CD14-positive monocyte (primary cell): Measurements from ENCODE around the gene EARS2. TPM values are rescaled to one million over a fixed set of nuclear protein-coding genes. Genes with fewer than 3 reads are reported as not detected.
A peak's percentile ranks its signal among the peaks of the same experiment; 100 is the strongest.
"Not testable (repeated sequence)": the region's sequence is repeated elsewhere in the genome, so short reads cannot be mapped to it uniquely, and the experiment has no call there.

Experiments used
- DNase-seq, 3 donors: peaks; one replicate each; pipeline ENCODE4 v3.0.0-alpha.2; 2011 to 2022
- H2AFZ ChIP-seq: 2 replicates; pipeline ENCODE4 v1.6.0; 2012; ENCODE audit warnings: mild to moderate bottlenecking, low read depth, low read length, inconsistent platforms; ENCODE audit not compliant: insufficient read depth, poor library complexity, severe bottlenecking
- H3K27ac ChIP-seq, 2 donors: 1 replicate in 1 of 2; 2 replicates in 1 of 2; pipeline ENCODE4 v1.5.1; 2012 to 2013; ENCODE audit warnings: low read length in 2 of 2, control low read depth in 1 of 2, inconsistent platforms in 1 of 2, low read depth in 1 of 2, mild to moderate bottlenecking in 1 of 2
- H3K27me3 ChIP-seq, 2 donors: one replicate each; pipeline versions ENCODE4 v1.6.0 to v1.6.1; 2011 to 2013; ENCODE audit warnings: low read length in 2 of 2; ENCODE audit not compliant: control insufficient read depth in 2 of 2, insufficient read depth in 2 of 2
- H3K36me3 ChIP-seq, 2 donors: replicated peaks in 1 of 2; 1 replicate in 1 of 2; 2 replicates in 1 of 2; pipeline versions ENCODE4 v1.5.1 to v1.6.1; 2012 to 2013; ENCODE audit warnings: low read length in 2 of 2, control low read depth in 1 of 2, inconsistent platforms in 1 of 2, mild to moderate bottlenecking in 1 of 2; ENCODE audit not compliant: insufficient read depth in 2 of 2, control insufficient read depth in 1 of 2
- H3K4me1 ChIP-seq, 2 donors: 1 replicate in 1 of 2; 2 replicates in 1 of 2; pipeline versions ENCODE4 v1.5.1 to v1.6.1; 2012 to 2013; ENCODE audit warnings: low read length in 2 of 2, control low read depth in 1 of 2, inconsistent platforms in 1 of 2, mild to moderate bottlenecking in 1 of 2, moderate library complexity in 1 of 2; ENCODE audit not compliant: insufficient read depth in 2 of 2, control insufficient read depth in 1 of 2
- H3K4me2 ChIP-seq: replicated peaks from 2 replicates; pipeline ENCODE3; 2012; ENCODE audit warnings: low read length, moderate library complexity, mild to moderate bottlenecking; ENCODE audit not compliant: poor library complexity, severe bottlenecking; ENCODE audit errors: extremely low read depth
- H3K4me3 ChIP-seq, 3 experiments: fragments of 200-600 bp in 1 of 3; sonication (generic) in 1 of 3; replicated peaks in 1 of 3; 1 replicate in 2 of 3; 2 replicates in 1 of 3; pipeline ENCODE4 v1.5.1; 2011 to 2013; ENCODE audit warnings: low read length in 3 of 3, mild to moderate bottlenecking in 3 of 3, control low read depth in 2 of 3, low read depth in 2 of 3, inconsistent platforms in 1 of 3, moderate library complexity in 1 of 3
- H3K79me2 ChIP-seq: 2 replicates; pipeline ENCODE4 v1.6.0; 2012; ENCODE audit warnings: mild to moderate bottlenecking, control low read depth, inconsistent platforms, low read length, moderate library complexity; ENCODE audit not compliant: insufficient read depth
- H3K9ac ChIP-seq: 2 replicates; pipeline ENCODE4 v1.6.0; 2017; ENCODE audit warnings: low read length, mild to moderate bottlenecking; ENCODE audit not compliant: insufficient read depth, poor library complexity, severe bottlenecking
- H3K9me3 ChIP-seq, 2 donors: replicated peaks in 1 of 2; 1 replicate in 1 of 2; 2 replicates in 1 of 2; pipeline versions ENCODE4 v1.5.1 to v1.6.1; 2012 to 2013; ENCODE audit warnings: low read length in 2 of 2, control low read depth in 1 of 2; ENCODE audit not compliant: control insufficient read depth in 1 of 2, insufficient read depth in 1 of 2
- H4K20me1 ChIP-seq: 2 replicates; pipeline ENCODE4 v1.6.0; 2012; ENCODE audit warnings: mild to moderate bottlenecking, low read length, control low read depth, moderate library complexity; ENCODE audit not compliant: insufficient read depth
- H3K27ac Mint-ChIP-seq, 7 donors: one replicate each; pipeline ENCODE4 v1.8.0; 2020; ENCODE audit warnings: mild to moderate bottlenecking in 7 of 7, mixed read lengths in 7 of 7, moderate library complexity in 6 of 7, inconsistent platforms in 2 of 7
- H3K27me3 Mint-ChIP-seq, 3 donors: one replicate each; pipeline ENCODE4 v1.8.0; 2021 to 2022; ENCODE audit warnings: low read depth in 3 of 3, mild to moderate bottlenecking in 3 of 3, mixed read lengths in 3 of 3, moderate library complexity in 3 of 3, inconsistent platforms in 1 of 3
- H3K36me3 Mint-ChIP-seq, 2 donors: one replicate each; pipeline ENCODE4 v1.8.0; 2020; ENCODE audit warnings: mixed read lengths in 2 of 2, inconsistent platforms in 1 of 2, mild to moderate bottlenecking in 1 of 2
- H3K4me1 Mint-ChIP-seq: one replicate; pipeline ENCODE4 v1.8.0; 2020; ENCODE audit warnings: mild to moderate bottlenecking, mixed read lengths
- H3K4me3 Mint-ChIP-seq, 2 donors: one replicate each; pipeline ENCODE4 v1.8.0; 2020; ENCODE audit warnings: mild to moderate bottlenecking in 2 of 2, mixed read lengths in 2 of 2, moderate library complexity in 1 of 2
- H3K9me3 Mint-ChIP-seq, 7 donors: one replicate each; pipeline ENCODE4 v1.8.0; 2020 to 2022; ENCODE audit warnings: mixed read lengths in 7 of 7, mild to moderate bottlenecking in 6 of 7, moderate library complexity in 6 of 7, inconsistent platforms in 2 of 7
- WGBS: methylation state at CpG from one replicate; pipeline ENCODE4 v1.1.5; 2013; ENCODE audit warnings: missing lambda C conversion rate; ENCODE audit not compliant: insufficient coverage; 5-methylcytosine and 5-hydroxymethylcytosine counted together
- intact Hi-C, 2 donors: fragments of 100-400 bp; cut with micrococcal nuclease; formaldehyde crosslinking; loops; one replicate each; pipeline versions ENCODE4 v1.15.0 to v1.15.1; 2023
- polyA plus RNA-seq, 3 donors: library from polyadenylated mRNA; depleted of rRNA in 1 of 3; unstranded in 2 of 3; stranded (reverse) in 1 of 3; fragments of 300-500 nt in 2 of 3; fragments of >200 nt in 1 of 3; fragmentation: Illumina TruSeq in 2 of 3; gene quantifications; 1 replicate in 2 of 3; 2 replicates in 1 of 3; pipeline ENCODE4 v1.2.3, GENCODE V29; 2012 to 2021
- TF ChIP-seq, protein P1 (sequence below): fragments of 200-600 bp; IDR thresholded peaks from one replicate; pipeline ENCODE4 v1.8.0; 2022; ENCODE audit warnings: antibody characterized with exemption, mild to moderate bottlenecking

The EARS2 gene
- polyA plus RNA-seq, 3 donors = 2.9 to 4.7 (median 4.2) TPM

DNA sequence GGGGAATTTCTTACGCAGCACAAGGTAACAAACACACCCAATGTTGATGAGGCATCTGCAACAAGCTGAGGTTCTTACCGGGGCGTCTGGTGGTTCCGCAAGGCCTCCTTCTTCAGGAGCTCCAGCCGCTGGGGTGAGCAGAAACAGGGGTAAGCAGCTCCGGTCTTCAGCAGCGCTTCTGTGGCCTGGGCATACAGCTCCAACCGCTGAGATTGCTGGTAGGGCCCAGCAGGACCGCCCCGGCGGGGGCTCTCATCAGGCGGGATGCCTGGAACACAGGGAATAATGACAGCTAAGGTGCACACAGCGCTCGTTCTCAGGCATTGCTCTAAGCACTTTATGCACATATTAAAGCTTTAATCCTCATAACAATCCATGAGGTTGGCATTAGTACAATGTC lies 12.7 kb downstream of the EARS2 start:
- Mint-ChIP-seq H3K4me1 (no peaks in the 10 kb centered on the region), H3K27ac (no peak overlapping the region), H3K36me3 (peaks cover 46 to 50% of the 10 kb centered on the region in 2 donors), H3K27me3 (no peaks in the 10 kb centered on the region), H3K4me3 (no peak overlapping the region), H3K9me3 (no peaks in the 10 kb centered on the region)
- peaks cover 37 to 61% of the 10 kb centered on the region in 2 donors for H3K36me3 ChIP-seq
- no peaks in the 10 kb centered on the region for H3K79me2 ChIP-seq
- no peak overlapping the region for H2AFZ ChIP-seq
- H3K9me3 ChIP-seq = no peaks in the 10 kb centered on the region
- H3K27ac ChIP-seq = no peak overlapping the region
- H3K9ac ChIP-seq = no peak overlapping the region
- 98% methylated on average over 6 of the region's 14 CpGs for WGBS
- intact Hi-C loops = loop anchor here in 1 of 2 donors (10.0 kb wide), 1 partner anchor 50 kb away; no protein-coding TSS in a partner anchor
- H3K27me3 ChIP-seq = no peaks in the 10 kb centered on the region
- no peak overlapping the region for H3K4me2 ChIP-seq
- TF ChIP-seq, protein P1, sequence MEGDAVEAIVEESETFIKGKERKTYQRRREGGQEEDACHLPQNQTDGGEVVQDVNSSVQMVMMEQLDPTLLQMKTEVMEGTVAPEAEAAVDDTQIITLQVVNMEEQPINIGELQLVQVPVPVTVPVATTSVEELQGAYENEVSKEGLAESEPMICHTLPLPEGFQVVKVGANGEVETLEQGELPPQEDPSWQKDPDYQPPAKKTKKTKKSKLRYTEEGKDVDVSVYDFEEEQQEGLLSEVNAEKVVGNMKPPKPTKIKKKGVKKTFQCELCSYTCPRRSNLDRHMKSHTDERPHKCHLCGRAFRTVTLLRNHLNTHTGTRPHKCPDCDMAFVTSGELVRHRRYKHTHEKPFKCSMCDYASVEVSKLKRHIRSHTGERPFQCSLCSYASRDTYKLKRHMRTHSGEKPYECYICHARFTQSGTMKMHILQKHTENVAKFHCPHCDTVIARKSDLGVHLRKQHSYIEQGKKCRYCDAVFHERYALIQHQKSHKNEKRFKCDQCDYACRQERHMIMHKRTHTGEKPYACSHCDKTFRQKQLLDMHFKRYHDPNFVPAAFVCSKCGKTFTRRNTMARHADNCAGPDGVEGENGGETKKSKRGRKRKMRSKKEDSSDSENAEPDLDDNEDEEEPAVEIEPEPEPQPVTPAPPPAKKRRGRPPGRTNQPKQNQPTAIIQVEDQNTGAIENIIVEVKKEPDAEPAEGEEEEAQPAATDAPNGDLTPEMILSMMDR = no peak
- no peaks in the 10 kb centered on the region for H4K20me1 ChIP-seq
- no peaks in the 10 kb centered on the region for H3K4me1 ChIP-seq
- DNase-seq = no peak
- H3K4me3 ChIP-seq = no peak overlapping the region

DNA sequence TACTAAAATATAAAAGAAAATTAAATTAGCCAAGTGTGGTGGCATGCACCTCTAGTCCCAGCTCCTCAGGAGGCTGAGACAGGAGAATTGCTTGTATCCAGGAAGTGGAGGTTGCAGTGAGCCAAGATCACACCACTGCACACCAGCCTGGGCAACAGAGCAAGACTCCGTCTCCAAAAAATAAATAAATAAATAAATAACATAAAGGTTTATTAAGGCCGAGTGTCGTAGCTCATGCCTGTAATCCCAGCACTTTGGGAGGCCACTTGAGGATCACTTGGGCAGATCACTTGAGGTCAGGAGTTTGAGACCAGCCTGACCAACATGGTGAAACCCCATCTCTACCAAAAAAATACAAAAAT lies 16.4 kb downstream of the EARS2 start:
- not testable (repeated sequence) for H3K27me3 ChIP-seq, H3K4me3 Mint-ChIP-seq, H4K20me1 ChIP-seq, H2AFZ ChIP-seq, H3K4me2 ChIP-seq, H3K79me2 ChIP-seq, H3K4me3 ChIP-seq, H3K9me3 Mint-ChIP-seq, H3K9ac ChIP-seq, H3K9me3 ChIP-seq, H3K27me3 Mint-ChIP-seq, H3K27ac Mint-ChIP-seq, DNase-seq
- intact Hi-C loops = loop anchor here in 1 of 2 donors (10.0 kb wide), 1 partner anchor 46 kb away; no protein-coding TSS in a partner anchor
- H3K27ac ChIP-seq = peak overlapping the region in 1 of 2 donors; percentile 51
- H3K4me1 ChIP-seq = peaks cover 11 to 14% of the 10 kb centered on the region in 2 donors
- 100% methylated on average over 2 of the region's 3 CpGs for WGBS
- H3K36me3 ChIP-seq = peaks cover 21 to 37% of the 10 kb centered on the region in 2 donors
- peaks cover 17% of the 10 kb centered on the region for H3K4me1 Mint-ChIP-seq
- H3K36me3 Mint-ChIP-seq = peaks cover 28 to 34% of the 10 kb centered on the region in 2 donors
